Adrenal gland (tissue), 12 donors: ENCODE data around the gene FXYD2. TPM values are rescaled to one million over a fixed set of nuclear protein-coding genes. Genes with fewer than 3 reads are reported as not detected.
"Not testable (repeated sequence)": the region's sequence is repeated elsewhere in the genome, so short reads cannot be mapped to it uniquely, and the experiment has no call there.

Source experiments
- DNase-seq, 7 donors: peaks; one replicate each; pipeline ENCODE4 v3.0.0-alpha.2; 2019 to 2020
- H3K27ac ChIP-seq, 5 donors: fragments of 200-600 bp; sonication (generic) in 4 of 5; 1 replicate in 3 of 5; 2 replicates in 2 of 5; pipeline versions ENCODE4 v1.5.1 to v1.8.0; 2016 to 2020; ENCODE audit warnings: mild to moderate bottlenecking in 1 of 5
- H3K27me3 ChIP-seq: fragments of 200-600 bp; 2 replicates; pipeline ENCODE4 v1.8.0; 2021
- H3K36me3 ChIP-seq, 2 donors: fragments of 200-600 bp; replicated peaks in 1 of 2; 1 replicate in 1 of 2; 2 replicates in 1 of 2; pipeline versions ENCODE4 v1.5.1 to v1.8.0; 2018 to 2022
- H3K4me1 ChIP-seq, 2 donors: fragments of 200-600 bp; replicated peaks in 1 of 2; 1 replicate in 1 of 2; 2 replicates in 1 of 2; pipeline versions ENCODE4 v1.5.1 to v1.8.0; 2018 to 2021
- H3K4me3 ChIP-seq, 4 donors: fragments of 200-600 bp; sonication (generic) in 3 of 4; one replicate each; pipeline ENCODE4 v1.5.1; 2016 to 2018
- H3K9me3 ChIP-seq, 3 donors: fragments of 200-600 bp; sonication (generic) in 1 of 3; replicated peaks in 1 of 3; 1 replicate in 2 of 3; 2 replicates in 1 of 3; pipeline versions ENCODE4 v1.5.1 to v1.8.0; 2016 to 2021
- POLR2A ChIP-seq, 2 donors: fragments of 450-650 bp; IDR thresholded peaks; one replicate each; pipeline ENCODE4 v1.6.1; 2017; ENCODE audit warnings: antibody characterized with exemption in 2 of 2, mild to moderate bottlenecking in 2 of 2, moderate library complexity in 1 of 2
- WGBS, 4 donors: extraction: QIAGEN DNeasy Blood & Tissue Kit in 2 of 4; methylation state at CpG; one replicate each; pipeline versions ENCODE4 v1.1.5 to v1.1.7; 2013 to 2017; 5-methylcytosine and 5-hydroxymethylcytosine counted together
- intact Hi-C, 2 donors: fragments of 100-400 bp; cut with DNase I; formaldehyde crosslinking; loops; one replicate each; pipeline versions ENCODE4 v1.14.1 to v1.15.0; 2022 to 2023
- polyA plus RNA-seq, 3 donors: library from polyadenylated mRNA; stranded (reverse); fragments of 200-250 nt in 2 of 3; fragments of 350-450 nt in 1 of 3; fragmentation: Illumina TruSeq in 1 of 3; extraction: RNeasy Lipid Tissue Mini Kit (QIAGEN cat#74804) in 1 of 3; gene quantifications; one replicate each; pipeline ENCODE4 v1.2.3, GENCODE V29; 2013 to 2014
- total RNA-seq, 9 donors: library from RNA; depleted of rRNA in 4 of 9; stranded (reverse); fragments of >200 nt in 4 of 9; fragments of 120-200 nt in 1 of 9; fragmentation: NEBNext Ultra II Directional in 1 of 9; extraction: Animal tissue kit (Norgen Biotek cat#: 25700) in 1 of 9; gene quantifications; one replicate each; pipeline versions ENCODE4 v1.1.0 to v1.2.4, GENCODE V29; 2013 to 2023
- TF ChIP-seq, protein P1 (sequence below), 6 experiments: fragments of 450-650 bp in 4 of 6; fragments of 200-600 bp in 2 of 6; sonication (generic) in 1 of 6; IDR thresholded peaks; 1 replicate in 5 of 6; 2 replicates in 1 of 6; pipeline versions ENCODE4 v1.5.1 to v1.8.0; 2016 to 2021; ENCODE audit warnings: antibody characterized with exemption in 6 of 6, mild to moderate bottlenecking in 2 of 6, moderate library complexity in 1 of 6
- donor health status: healthy with polysubstance abuse.
- donor health status: Bipolar disorder and iron deficiency.
- donor health status: DM: yes; HTN: yes; CAD: no.
- donor health status: DM: no; HTN: no; CAD: no.
- donor health status: DM: no; HTN: no; CAD: no.
- donor health status: DM: yes; HTN: yes; CAD: no.

The FXYD2 gene
- total and polyA plus RNA-seq, 12 donors = 0.27 to 11.3 (median 2.7) TPM; not detected in 2

GRCh38 chr11:117814204-117814765 is 10.3 kb downstream of the FXYD2 start:
- peaks cover 38 to 43% of the 10 kb centered on the region in 2 donors for H3K4me1 ChIP-seq
- H3K36me3 ChIP-seq = no peaks in the 10 kb centered on the region
- no peak overlapping the region for H3K4me3 ChIP-seq
- TF ChIP-seq, protein P1, sequence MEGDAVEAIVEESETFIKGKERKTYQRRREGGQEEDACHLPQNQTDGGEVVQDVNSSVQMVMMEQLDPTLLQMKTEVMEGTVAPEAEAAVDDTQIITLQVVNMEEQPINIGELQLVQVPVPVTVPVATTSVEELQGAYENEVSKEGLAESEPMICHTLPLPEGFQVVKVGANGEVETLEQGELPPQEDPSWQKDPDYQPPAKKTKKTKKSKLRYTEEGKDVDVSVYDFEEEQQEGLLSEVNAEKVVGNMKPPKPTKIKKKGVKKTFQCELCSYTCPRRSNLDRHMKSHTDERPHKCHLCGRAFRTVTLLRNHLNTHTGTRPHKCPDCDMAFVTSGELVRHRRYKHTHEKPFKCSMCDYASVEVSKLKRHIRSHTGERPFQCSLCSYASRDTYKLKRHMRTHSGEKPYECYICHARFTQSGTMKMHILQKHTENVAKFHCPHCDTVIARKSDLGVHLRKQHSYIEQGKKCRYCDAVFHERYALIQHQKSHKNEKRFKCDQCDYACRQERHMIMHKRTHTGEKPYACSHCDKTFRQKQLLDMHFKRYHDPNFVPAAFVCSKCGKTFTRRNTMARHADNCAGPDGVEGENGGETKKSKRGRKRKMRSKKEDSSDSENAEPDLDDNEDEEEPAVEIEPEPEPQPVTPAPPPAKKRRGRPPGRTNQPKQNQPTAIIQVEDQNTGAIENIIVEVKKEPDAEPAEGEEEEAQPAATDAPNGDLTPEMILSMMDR (IDR thresholded peaks at IDR 0.05) = no peak
- TF ChIP-seq POLR2A (IDR thresholded peaks at IDR 0.05) = no peak
- peak overlapping the region in 3 of 5 donors; percentile 84 to 93 (median 91) for H3K27ac ChIP-seq
- WGBS, 4 donors = 83 to 90% (median 86%) methylated on average over 6 to 7 of the region's 7 CpGs
- intact Hi-C loops = no loop called here
- DNase-seq = no peak
- H3K27me3 ChIP-seq = no peaks in the 10 kb centered on the region
- no peaks in the 10 kb centered on the region for H3K9me3 ChIP-seq

GRCh38 chr11:117810056-117810451 is 14.5 kb downstream of the FXYD2 start:
- H3K4me3 ChIP-seq, H3K9me3 ChIP-seq, DNase-seq, intact Hi-C loops, H3K36me3 ChIP-seq, H3K27me3 ChIP-seq, H3K27ac ChIP-seq, H3K4me1 ChIP-seq: not testable (repeated sequence)
- 93 to 96% (median 95%) methylated on average over 12 of the region's 12 CpGs for WGBS, 4 donors

DNA sequence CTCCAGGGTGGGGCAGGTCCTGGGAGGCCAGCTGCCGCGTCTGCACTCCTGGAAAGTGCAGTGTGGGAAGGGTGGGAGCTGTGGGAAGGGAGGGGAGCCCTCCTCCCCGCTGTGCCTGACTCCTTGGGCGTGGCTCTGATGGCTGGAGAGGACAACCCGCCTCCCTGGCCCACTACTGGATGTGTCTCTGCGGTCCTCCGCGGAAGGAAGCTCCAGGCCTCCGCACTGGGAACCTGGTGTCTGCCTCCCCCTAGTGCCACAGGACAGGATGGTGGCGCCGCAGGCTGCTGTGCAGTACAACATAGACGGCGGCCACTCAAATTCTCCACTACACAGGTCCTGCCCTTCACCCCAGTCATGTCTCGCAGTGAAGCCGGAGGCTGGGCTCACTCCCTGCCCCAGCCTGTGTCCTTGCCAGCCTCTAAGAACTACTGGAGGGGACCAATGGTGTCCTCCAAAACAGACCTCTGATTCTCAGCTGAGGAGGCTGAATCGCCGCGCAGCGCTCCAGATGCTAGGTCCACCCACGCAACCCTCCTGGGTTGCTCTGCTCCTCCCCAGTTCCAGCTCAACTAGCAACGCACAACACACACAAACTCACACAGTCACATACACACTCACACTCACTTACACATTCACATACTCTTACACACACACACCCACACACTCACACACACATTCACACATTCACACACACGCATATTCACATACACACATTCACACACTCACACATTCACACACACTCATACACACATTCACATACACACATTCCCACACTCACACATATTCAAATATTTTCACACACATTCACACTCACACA is 15.1 kb downstream of the FXYD2 start:
- WGBS, 4 donors = 48 to 53% (median 50%) methylated on average over 12 to 22 of the region's 22 CpGs
- Histone ChIP-seq H3K4me1 (peaks cover 3 to 4% of the 10 kb centered on the region in 2 donors), H3K27me3 (no peaks in the 10 kb centered on the region), H3K27ac (no peak overlapping the region), H3K4me3 (no peak overlapping the region), H3K9me3 (no peaks in the 10 kb centered on the region), H3K36me3 (no peaks in the 10 kb centered on the region)
- DNase-seq = peak in 6 of 7 donors; percentile 56 to 90 (median 66)
- TF ChIP-seq, protein P1 (IDR thresholded peaks at IDR 0.05) = peak; percentile 18 to 55 (median 46)
- no peak for TF ChIP-seq POLR2A (IDR thresholded peaks at IDR 0.05)
- intact Hi-C loops = loop anchor here in 1 of 2 donors (5.0 kb wide), 2 partner anchors 243 to 382 kb away; no protein-coding TSS in a partner anchor

DNA sequence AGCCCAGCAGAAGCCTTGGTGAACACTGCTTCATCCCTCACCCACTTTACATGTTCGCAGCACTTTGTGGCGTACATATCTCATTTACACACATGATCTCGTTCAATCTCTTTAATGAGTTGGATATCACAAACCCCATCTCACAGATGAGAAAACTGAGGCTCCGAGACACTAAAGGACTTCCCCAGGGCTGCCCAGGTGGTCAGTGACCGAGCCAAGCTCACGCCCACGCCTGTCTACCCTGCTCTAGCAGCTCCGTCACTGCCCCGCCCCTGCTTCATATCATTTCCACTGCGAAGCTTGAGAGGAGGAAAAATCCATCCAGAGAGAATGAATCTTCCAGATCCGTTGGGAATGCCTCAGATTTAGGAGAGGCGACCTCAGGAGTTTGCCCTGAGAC is 15.8 kb downstream of the FXYD2 start:
- intact Hi-C loops = loop anchor here in 1 of 2 donors (5.0 kb wide), 2 partner anchors 244 to 381 kb away; no protein-coding TSS in a partner anchor
- no peak for DNase-seq
- WGBS, 4 donors = 78 to 86% (median 81%) methylated on average over 12 of the region's 12 CpGs
- TF ChIP-seq, protein P1 (IDR thresholded peaks at IDR 0.05) = no peak
- no peak for TF ChIP-seq POLR2A (IDR thresholded peaks at IDR 0.05)
- Histone ChIP-seq H3K9me3 (no peaks in the 10 kb centered on the region), H3K4me1 (peaks cover 0 to 3% of the 10 kb centered on the region in 2 donors), H3K4me3 (no peak overlapping the region), H3K36me3 (no peaks in the 10 kb centered on the region), H3K27me3 (no peaks in the 10 kb centered on the region), H3K27ac (no peak overlapping the region)
